DMS153 (cell line): Measurements from ENCODE around the gene UBE2U.
A peak's percentile ranks its signal among the peaks of the same experiment; 100 is the strongest.

ENCODE experiments used
- DNase-seq: peaks from one replicate; lab custom pipeline; 2025; lab: John Stamatoyannopoulos, UW

Gene UBE2U

DNA sequence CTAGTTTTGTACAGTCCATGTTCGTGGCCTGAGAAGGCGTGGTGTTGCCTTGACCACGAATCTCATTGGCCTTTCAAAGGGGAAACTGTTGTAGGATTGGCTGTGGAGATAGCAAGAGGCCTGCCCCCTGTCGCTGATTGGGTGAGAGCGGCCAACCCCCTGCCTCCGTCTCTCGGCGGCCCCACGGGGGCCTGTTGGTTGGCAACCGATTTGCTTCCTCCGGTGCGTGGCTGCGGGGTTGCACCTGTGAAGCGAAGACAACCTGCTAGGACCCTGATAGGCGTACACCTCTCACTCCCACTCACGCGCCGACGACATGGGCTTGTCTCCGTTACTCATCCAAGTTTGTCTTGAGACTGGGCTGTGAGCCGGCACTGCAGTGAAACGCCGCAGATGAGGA, at the start of gene UBE2U:
TSS of gene UBE2U (plus strand) at position 204 of the 400 bp plus-strand sequence. CDS start 428 bp downstream, outside the sequence.
- no peak for DNase-seq

GRCh38 chr1:64155278-64155677, 48.1 kb upstream of the UBE2U start:
- DNase-seq, result no peak

DNA sequence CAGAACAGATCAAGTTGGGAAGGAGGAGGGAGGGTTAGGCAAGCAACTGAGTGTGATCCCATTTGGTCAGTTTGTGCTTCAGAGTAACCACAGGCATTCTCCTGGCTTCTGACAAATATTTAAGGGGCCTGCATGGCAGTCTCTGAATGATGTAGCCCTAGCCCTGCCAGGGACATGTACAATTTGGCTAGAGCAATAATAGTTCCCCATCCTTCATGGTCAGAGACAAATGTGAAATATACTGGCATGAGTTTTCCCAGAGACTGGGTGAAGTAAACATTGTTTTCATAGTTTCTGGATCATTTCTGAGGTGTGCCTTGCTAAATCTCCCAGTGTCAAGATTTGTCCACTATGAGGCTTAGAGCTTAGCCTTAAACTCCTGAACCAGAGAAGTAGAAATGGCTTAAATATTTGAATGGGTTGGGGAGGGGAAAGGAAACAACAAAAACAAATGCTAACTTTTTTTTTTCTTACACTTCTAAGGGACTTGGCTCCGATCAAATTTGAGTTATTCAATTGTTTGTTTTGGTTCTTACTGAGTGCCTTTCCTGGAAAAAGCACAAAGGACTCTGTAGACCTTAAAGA, 42.0 kb upstream of the UBE2U start:
- DNase-seq, result no peak

GRCh38 chr1:64162151-64162550, 41.3 kb upstream of the UBE2U start:
- peak; percentile 14 for DNase-seq

DNA sequence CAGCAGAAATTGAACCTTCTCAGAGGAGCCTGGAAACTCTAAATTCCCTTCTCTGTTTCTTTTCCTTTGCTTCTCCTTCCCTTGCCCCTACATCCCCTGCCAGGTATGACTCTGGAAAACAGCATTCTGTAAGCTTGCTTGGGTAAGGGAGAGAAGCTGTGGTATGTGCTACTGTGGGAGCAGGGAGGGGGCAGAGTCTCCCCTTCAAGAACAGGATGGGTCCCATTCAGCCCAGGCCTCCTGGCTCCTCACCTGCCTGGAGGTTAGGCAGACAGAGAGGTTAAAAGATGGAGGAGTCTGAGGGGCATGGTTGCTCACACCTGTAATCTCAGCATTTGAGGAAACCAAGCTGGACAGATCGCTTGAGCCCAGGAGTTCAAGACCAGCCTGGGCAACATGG, 40.6 kb upstream of the UBE2U start:
- no peak for DNase-seq

GRCh38 chr1:64163431-64163830, 40.0 kb upstream of the UBE2U start:
- DNase-seq, result no peak

GRCh38 chr1:64163970-64164369, 39.5 kb upstream of the UBE2U start:
- no peak for DNase-seq

- no peak for DNase-seq
These were observed 36.8 kb upstream of the UBE2U start for GRCh38 chr1:64166629-64167028.

GRCh38 chr1:64167176-64167575, 36.2 kb upstream of the UBE2U start:
- no peak for DNase-seq

DNA sequence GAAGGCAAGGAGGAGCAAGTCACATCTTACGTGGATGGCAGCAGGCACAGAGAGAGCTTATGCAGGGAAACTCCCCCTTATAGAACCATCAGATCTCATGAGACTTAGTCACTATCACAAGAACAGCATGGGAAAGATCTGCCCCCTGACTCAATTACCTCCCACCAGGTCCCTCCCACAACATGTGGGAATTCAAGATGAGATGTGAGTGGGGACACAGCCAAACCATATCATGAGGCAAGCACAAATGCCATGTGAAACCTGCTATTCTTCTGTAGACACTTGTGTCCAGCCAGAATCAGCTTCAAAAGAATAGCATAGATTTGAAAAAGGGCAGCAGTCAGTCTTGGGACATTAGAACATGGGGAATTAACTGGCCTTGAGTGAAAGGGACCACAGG, 32.2 kb upstream of the UBE2U start:
- no peak for DNase-seq

DNA sequence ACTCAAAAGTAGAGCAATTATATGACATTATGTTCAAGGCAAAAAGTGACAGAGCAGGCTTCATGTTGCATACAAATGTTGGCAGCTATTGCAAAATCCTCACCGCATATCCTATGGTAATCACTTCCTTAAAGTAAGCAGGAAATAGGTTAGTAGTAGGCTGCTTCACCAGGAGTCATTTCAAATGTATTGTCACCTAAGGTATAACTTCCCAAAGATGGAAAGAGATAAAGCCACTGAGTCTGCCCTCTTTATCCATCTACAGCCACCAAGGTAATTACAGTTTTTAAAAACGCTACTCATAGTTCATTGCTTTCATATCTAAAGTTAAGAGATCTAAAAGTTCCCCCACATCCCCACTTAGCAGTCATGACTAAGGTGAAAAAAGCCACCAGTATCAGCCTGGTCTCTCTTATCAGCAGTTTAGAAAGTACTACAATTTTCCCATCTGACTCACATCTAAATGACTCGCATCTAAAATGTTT, 31.6 kb upstream of the UBE2U start:
- peak; percentile 66 for DNase-seq

DNA sequence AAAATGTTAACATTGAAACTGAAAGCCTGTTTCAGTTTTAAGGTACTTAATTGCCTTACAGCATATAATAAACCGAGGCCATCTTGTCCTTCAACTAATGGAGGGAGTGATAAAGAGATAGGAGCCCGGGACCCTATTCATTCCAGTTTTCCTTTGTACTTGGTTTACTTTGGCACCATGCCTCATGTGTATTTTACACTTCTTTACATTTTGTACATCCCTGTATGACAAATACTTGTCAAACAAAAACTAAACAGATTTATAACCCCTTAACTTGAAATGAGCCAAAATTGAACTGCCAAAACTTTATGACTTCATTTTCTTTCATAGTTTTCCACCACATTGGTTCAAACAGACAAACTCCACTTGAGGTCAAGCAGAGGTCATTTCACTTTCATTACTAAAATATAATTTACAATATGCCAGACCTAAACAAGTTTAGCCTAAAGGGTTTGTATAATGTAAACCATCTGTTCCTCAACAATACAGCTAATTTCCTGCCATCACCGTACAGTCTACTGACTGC, 30.9 kb upstream of the UBE2U start:
- DNase-seq, result peak; percentile 92

DNA sequence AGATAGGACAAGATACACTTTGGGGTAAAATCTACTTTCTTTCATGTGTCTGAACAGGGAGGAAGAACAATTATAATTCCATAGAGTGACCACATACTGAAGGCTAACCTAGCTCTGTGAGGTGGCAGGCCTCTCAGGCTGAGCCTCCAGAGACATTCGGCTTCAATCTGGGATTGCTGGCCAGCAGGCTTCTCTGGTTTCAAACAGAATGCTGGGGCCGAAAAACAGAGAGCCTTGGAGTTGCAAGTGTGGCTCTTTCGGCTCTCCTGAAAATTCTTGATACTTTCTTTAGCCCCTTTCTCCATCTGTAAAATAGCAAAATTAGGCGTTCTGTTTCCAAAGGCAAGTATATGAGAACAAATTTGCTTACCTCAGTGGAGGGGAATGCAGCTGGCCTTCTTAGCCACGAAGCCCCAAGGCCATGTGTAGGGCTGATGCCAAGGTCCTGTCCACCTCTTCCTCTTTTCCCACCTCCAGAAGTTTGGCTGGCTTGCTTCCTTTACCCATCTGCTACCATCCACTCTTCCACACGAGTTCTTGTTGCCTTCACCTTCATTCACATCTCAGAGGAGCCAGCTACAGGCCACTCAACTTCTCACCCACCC, 30.0 kb upstream of the UBE2U start:
- no peak for DNase-seq

- no peak for DNase-seq
These were observed 27.8 kb upstream of the UBE2U start for GRCh38 chr1:64175639-64176038.

DNA sequence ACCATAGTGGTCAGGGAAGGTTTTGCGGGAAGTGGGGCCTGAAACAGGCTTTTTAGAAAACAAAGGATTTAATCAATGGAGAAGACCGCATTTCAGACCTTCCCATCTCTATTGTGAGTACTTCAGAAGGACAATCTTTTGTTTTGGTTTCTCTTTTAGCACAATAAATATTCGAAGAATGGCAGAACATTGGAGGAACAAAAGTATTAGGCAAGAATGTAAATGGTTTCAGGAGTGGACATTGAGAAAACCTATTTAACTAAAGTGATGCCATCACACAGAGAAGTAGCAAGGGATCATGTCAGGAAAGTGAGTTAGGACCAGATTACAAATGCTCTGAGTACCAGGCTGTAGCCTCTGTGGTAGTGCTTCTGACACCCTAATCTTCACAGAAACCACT, 26.8 kb upstream of the UBE2U start:
- DNase-seq, result no peak

DNA sequence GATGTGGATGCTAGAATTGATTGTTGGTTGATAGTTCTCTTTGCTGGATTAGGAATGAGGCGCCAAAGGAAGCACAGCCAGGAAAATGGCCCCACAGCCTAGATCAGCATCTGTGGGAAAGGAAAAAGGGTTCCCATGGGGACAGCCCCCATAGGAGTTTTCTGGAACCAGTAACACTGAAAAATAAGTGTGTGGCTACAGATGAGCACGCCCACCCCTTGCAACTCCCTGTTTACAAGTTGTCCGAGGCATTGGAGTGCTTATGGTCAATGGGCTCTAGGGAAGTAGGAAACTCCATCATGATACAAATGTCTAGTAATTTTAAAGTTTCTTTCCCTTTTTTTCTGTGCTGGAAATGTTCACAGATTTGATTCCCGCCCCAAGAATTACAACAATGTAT, 23.8 kb upstream of the UBE2U start:
- no peak for DNase-seq

DNA sequence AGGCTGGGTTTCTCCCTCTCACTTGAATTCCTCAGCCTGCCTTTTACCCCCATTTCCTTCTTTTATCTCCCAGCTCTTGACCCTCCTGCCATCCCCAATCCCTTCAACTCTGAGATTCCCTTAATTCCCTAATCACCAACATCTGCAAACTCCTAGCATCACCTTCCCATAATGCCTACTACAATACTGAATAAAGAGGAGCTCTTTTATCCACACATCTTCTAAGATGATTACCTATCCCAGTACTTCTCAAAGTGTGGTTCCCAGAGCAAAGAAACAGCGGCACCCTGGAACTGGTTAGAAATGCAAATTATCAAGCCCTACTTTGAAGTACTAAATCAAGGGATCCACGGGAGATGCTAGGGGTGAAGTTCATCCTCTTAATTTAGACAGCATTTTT, 21.2 kb upstream of the UBE2U start:
- no peak for DNase-seq

GRCh38 chr1:64183395-64184002, 19.9 kb upstream of the UBE2U start:
- peak; percentile 51 for DNase-seq

DNA sequence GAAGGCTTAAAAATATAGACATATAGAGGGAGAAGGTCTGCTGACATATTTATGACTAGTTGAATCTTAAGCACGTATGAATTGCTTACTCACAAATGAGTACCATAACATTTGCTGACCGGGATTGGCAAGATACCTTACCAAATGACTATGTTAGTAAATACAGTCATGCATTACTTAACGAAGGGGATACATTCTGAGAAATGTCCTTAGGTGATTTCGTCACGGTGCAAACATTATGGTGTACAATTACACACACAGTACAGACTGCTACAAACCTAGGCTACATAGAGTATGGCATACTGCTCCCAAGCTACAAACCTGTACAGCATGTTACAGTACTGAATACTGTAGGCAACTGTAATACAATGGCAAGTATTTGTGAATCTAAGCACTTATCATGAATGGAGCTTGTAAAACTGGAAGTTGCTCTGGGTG, 19.4 kb upstream of the UBE2U start:
- DNase-seq, result peak; percentile 83

GRCh38 chr1:64186138-64186897, 17.1 kb upstream of the UBE2U start:
- DNase-seq, result no peak

GRCh38 chr1:64186898-64187280, 16.5 kb upstream of the UBE2U start:
- no peak for DNase-seq

DNA sequence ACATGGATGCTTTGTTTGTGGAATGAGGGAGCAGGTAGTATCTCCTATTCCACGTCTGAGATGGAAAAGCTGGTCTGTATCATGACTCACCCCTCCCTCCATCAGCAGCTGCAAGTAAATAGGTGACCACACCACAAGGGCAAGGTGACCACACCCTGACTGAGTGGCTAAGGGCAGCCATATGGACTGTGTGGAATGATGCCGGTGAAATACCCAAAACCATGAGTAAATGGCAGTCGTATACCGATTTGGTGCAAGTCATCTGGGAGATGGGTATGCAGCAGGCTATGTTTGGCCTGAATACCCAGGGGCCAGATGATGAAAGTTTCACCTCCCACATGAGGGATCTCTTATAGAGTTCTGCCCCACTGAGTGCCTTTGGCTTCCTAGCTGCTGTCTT, 15.8 kb upstream of the UBE2U start:
- DNase-seq, result no peak

- DNase-seq, result no peak
These were observed 11.1 kb upstream of the UBE2U start for GRCh38 chr1:64192290-64192689.
